NCI-H2171 (cell line): Measurements from ENCODE around the gene TMEM174.

Source experiments
- DNase-seq: peaks from one replicate; lab custom pipeline; 2025; lab: John Stamatoyannopoulos, UW

Gene TMEM174

DNA sequence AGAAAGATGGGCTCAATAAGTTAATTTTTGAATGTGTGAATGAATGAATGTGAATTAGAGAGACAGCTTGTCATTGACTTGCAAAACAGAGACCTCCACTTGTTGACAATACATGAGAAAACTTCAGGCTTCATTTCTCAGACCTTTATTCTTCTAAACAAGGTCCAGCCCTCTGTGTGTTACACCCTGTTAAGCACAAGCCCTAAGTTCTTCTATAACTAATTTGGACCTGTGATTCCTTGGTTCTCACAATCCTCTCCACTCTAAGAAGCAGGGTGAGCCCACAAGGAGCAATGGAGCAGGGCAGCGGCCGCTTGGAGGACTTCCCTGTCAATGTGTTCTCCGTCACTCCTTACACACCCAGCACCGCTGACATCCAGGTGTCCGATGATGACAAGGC is at the start of gene TMEM174:
Gene TMEM174, plus strand, starts transcription at position 243 of the 400 bp plus-strand sequence. Its CDS starts 51 bp downstream, at position 294.
- DNase-seq: no peak

GRCh38 chr5:73125289-73125688 is 47.7 kb upstream of the TMEM174 start:
- no peak for DNase-seq

DNA sequence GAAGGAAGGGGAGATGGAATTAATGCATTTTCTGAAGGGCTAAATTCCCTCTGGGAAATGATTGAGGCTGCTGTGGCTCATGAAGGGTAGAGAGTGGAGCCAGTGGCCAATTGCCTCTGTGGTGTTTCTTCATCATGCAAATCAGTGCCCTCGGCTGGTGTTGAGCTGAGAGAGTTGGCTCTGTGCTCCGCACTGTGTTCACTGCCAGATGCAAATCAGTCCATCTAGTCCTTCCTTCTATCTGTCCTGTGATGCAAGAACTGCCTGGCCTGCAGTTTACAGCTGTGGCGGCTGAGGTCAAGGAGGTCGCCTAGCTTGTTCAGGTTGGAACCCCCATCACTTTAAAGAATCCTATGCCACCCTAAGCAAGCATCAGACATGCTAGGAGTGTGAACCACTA is 46.6 kb upstream of the TMEM174 start:
- no peak for DNase-seq

DNA sequence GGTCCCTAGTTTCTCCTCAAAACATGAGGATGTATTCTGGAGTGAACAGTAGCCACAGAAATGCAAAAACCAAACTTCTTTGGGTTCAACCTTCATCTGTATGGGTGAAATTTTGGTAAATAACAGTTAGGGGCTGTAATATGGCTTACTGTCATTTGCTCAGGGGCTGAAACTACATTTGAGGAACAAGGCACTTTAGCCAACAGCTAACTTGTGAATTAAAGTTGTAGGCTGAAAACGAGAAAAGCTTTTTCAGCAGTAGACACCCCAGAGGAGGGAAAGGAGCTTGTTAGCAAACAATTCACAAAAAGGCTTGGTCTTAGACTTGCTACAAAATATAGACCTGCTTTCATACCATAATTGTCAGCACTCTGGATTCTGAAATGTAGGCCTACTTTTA is 46.0 kb upstream of the TMEM174 start:
- no peak for DNase-seq

DNA sequence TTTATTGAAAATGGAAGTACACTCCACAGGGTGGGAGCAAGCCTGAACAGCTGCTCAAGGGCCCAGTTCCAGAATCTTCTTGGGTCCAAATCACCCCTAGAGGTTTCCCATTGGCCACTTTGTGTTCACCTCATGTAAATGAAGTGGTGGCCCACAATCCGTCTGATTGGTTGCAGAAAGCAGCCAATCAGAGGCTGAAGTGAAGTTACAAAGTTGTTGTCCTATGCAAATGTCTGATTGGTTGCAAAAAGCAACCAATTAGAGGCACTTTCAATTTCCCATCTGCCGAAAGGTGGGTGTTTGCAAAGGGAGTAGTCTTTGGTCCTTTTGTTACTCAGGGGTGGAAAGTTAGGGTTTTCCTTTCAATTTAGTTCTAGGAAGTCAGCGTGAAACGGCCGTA is 43.9 kb upstream of the TMEM174 start:
- DNase-seq: no peak

GRCh38 chr5:73130811-73131210 is 42.2 kb upstream of the TMEM174 start:
- no peak for DNase-seq

- DNase-seq: no peak
Measured at GRCh38 chr5:73131711-73132425, 41.1 kb upstream of the TMEM174 start.

DNA sequence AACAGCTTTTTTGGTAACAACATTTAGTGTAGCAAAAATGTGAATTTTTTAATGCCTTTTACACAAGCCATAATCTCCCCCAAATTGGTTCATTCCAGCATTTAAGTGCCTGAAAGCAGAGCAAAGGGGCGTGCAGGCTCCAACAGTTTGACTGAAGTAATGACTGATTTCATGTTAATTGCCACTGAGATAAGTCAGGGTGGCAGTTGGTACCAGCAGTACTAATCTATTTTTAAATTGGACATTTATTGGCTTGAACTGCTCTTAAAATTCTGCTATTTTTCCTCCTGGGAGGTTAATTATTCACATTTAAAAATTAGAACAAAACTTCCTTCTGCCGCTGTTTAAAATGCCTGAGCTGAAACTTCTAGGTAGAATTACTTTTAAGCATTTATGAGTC is 40.2 kb upstream of the TMEM174 start:
- no peak for DNase-seq

DNA sequence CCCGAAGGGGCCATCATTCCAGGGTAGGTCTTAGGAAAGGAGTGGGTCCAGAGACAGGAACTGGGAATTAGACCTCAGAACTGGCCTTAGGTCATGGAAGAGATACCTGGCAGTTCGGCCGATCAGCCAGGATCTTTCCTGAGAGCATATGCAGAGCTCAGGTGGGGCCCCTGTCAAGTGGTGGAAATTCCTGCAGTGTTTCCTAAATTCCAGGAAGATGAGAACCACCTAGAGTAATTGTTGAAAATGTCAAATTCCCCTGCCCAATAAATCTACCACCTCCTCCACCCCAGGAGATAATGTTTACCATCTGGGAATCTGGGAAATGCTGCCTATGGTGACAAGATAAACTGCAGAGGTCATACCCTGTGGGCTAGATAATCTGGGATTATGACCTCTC is 38.0 kb upstream of the TMEM174 start:
- no peak for DNase-seq

DNA sequence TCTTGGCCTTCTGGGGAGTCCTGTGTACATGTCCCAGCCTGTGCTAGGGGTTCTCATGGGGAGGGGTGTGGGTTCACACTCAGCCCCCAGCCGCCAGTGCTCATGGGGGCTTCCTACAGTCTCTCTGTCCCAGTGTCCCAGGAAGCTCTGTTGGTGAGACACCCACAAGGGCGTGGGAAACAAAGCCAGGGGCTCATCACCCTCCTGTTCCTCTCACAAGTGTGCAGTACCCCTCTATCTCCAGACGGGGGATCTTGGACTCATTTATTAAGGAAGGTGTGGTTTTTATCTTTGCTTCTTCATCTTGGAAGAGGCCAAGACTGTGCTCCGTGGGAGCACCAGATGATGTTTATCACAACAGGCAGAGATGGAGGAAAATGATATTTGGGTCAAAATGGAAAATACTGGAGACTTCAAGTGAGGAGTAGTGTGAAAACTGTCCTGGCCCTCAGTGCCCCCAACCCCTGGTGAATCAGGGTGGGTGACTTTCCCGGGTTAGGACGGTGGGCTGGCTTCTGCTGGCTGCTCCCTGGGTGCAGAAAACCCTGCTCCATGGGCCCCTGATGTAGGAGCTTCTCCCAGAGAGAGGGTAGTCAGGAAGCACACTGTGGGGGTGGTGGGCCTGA is 37.5 kb upstream of the TMEM174 start:
- no peak for DNase-seq

DNA sequence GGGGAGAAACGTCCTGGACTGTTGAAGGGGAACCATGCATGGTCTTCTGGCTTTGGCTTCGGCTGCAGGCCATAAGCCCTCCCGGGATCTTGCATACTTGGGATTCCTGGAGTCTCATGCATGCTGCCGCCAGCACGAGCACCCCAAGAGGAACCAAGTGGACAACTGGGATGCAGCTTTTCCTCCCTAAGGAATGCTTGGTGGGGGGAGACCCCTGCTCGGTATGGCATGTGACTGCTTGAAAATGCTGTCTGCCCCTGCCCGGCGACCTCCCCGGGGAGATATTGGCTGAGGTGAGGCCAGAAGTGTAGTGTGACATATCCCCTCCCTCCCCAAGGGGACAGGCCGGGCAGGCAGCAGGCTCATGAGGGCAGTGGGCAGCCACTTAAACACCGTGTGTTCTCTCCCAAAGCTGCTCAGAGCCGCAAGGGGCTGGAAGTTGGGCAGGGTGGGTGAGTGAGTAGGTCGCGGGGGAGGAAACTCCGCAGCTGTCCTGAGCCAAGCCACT is 36.9 kb upstream of the TMEM174 start:
- no peak for DNase-seq

DNA sequence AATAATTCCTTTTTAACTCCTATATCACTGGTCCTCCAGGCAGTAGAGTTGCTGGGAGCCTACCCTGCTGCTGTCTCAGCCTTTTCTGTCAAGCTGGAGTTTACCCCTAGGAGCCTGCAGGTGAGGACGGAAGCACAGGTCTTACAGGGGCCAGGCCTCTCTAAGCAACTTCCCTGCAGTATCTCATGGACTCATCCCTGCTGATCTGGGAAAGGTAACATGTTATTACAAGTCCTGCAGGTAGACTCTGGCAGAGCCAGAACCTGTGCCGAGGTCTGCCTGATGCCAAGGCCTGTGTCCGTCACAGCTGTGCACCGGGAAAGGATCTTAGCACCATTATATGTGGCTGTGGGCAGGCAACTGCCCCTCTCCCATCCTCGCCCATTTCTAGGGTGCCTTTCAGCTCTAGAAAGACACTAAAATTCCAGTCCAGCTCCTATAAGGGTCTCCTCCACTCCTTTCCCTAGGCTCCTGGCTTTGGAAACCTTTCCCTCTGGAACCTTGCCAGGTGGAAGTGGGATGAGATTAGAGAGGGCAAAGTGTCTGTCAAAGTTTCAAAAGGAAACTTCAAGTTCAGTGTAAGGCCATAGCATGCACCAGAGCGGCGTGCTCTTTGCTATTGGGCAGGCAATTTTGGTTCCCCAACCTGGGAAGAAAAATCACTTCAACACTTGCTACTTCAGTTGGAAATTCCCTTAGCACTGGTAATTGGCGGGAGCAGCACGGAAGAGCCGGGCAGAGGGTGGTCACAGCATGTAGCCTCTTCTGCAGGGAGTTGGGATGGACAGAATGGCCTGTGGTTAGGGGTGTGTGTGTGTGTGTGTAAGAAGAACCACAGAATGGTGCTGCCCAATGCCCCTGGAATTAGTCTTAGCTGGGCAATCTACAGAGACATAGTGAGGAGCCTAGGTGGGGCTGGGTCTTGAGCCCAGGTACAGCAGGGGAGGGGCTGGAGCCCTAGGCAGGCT is 35.1 kb upstream of the TMEM174 start:
- DNase-seq: no peak

GRCh38 chr5:73139485-73139884 is 33.5 kb upstream of the TMEM174 start:
- no peak for DNase-seq

DNA sequence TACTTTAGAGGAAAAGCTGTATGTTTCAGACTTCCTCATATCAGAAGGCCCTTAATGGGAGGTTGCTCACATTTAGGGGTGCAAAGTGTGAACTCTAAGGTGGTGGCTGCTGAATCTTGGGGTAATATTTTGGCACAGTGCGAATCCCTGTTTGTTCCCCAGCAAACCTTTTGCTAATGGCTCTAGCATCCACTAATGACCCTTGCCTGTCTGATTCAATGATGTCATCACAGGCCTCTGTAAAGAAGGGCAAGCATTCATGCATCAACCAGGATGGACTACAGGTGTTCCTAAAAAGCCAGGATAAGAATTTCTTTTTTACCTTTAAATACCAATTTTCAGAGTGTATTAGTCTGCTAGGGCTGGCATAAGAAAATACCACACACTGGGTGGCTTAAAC is 32.2 kb upstream of the TMEM174 start:
- DNase-seq: no peak

DNA sequence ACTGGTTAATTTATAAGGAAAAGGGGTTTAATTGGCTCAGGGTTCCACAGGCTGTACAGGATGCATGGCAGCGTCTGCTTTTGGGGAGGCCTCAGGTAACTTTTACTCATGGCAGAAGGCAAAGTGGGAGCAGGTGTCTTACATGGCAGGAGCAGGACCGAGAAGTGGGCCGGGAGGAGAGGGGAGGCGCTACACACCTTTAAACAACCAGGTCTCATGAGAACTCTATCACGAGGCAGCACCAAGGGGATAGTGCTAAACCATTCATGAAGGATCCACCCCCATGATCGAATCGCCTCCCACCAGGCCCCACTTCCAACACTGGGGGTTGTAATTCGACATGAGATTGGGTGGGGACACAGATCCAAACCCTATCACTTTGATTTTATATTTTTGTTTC is 31.0 kb upstream of the TMEM174 start:
- DNase-seq: no peak

- no peak for DNase-seq
Measured at GRCh38 chr5:73143716-73144115, 29.3 kb upstream of the TMEM174 start.

DNA sequence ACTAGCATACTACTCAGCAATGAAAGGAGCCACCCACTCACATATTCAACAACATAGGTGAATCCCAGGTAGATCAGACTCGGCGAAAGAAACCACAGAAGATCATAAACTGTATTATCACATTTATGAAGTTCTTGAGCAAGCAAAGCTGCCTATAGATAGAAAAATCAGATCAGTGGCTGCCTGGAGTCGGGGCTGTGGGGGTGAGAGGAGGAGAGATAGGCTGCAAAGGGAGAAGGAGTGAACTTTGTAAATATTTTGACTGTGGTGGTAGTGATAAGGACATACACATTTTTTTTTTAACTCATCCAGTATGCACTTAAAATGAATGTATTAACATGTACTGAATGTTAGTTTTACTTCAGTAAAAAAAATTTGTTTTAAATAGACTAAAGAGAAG is 23.5 kb upstream of the TMEM174 start:
- no peak for DNase-seq

- DNase-seq: no peak
Measured at GRCh38 chr5:73150876-73151275, 22.1 kb upstream of the TMEM174 start.

GRCh38 chr5:73151766-73152410 is 21.1 kb upstream of the TMEM174 start:
- DNase-seq: no peak

- no peak for DNase-seq
Measured at GRCh38 chr5:73152411-73153388, 20.3 kb upstream of the TMEM174 start.

- no peak for DNase-seq
Measured at GRCh38 chr5:73153513-73153912, 19.5 kb upstream of the TMEM174 start.
